MM.1S (cell line): ENCODE results near the gene MYO1F.

Experiments used
- DNase-seq: peaks from one replicate; pipeline ENCODE4 v3.0.0-alpha.2; 2015
- H2AFZ ChIP-seq: fragments of 300-600 bp; sonication (generic); 2 replicates; pipeline ENCODE4 v1.6.0; 2016; ENCODE audit warnings: antibody characterized with exemption, low read length
- H3F3A ChIP-seq: fragments of 300-600 bp; sonication (generic); 2 replicates; pipeline ENCODE4 v1.6.1; 2016; ENCODE audit warnings: mild to moderate bottlenecking, antibody characterized with exemption, low read length, moderate library complexity, mixed read lengths; ENCODE audit not compliant: insufficient read depth
- H3K27ac ChIP-seq: fragments of 300-600 bp; sonication (generic); 2 replicates; pipeline ENCODE4 v1.5.1; 2016; ENCODE audit warnings: mild to moderate bottlenecking, low read length
- H3K27me3 ChIP-seq: fragments of 300-600 bp; sonication (generic); replicated peaks from 2 replicates; pipeline ENCODE4 v1.6.0; 2016; ENCODE audit warnings: low read length; ENCODE audit not compliant: insufficient read depth
- H3K36me3 ChIP-seq: fragments of 300-600 bp; sonication (generic); replicated peaks from 2 replicates; pipeline ENCODE4 v1.6.1; 2016; ENCODE audit warnings: mild to moderate bottlenecking, low read length, mixed read lengths; ENCODE audit not compliant: insufficient read depth
- H3K4me1 ChIP-seq: fragments of 300-600 bp; sonication (generic); 2 replicates; pipeline ENCODE4 v1.6.1; 2016; ENCODE audit warnings: low read length, mixed read lengths
- H3K4me2 ChIP-seq: fragments of 300-600 bp; sonication (generic); 2 replicates; pipeline ENCODE4 v1.6.0; 2016; ENCODE audit warnings: low read depth, low read length
- H3K4me3 ChIP-seq: fragments of 300-600 bp; sonication (generic); 2 replicates; pipeline ENCODE4 v1.5.1; 2016; ENCODE audit warnings: low read length, mixed read lengths
- H3K79me2 ChIP-seq: fragments of 300-600 bp; sonication (generic); 2 replicates; pipeline ENCODE4 v1.6.1; 2016; ENCODE audit warnings: mixed run types, low read length, mixed read lengths
- H3K9ac ChIP-seq: fragments of 300-600 bp; sonication (generic); 2 replicates; pipeline ENCODE4 v1.6.1; 2016; ENCODE audit warnings: low read length, mixed read lengths
- H3K9me2 ChIP-seq: fragments of 300-600 bp; sonication (generic); replicated peaks from 2 replicates; pipeline ENCODE4 v1.6.1; 2016; ENCODE audit warnings: mild to moderate bottlenecking, low read length, mixed read lengths; ENCODE audit not compliant: insufficient read depth
- H3K9me3 ChIP-seq: fragments of 300-600 bp; sonication (generic); replicated peaks from 2 replicates; pipeline ENCODE4 v1.6.1; 2016; ENCODE audit warnings: mild to moderate bottlenecking, low read length, mixed read lengths; ENCODE audit not compliant: insufficient read depth
- H4K20me1 ChIP-seq: fragments of 300-600 bp; sonication (generic); 2 replicates; pipeline ENCODE4 v1.6.1; 2016; ENCODE audit warnings: mild to moderate bottlenecking, low read length, moderate library complexity, mixed read lengths; ENCODE audit not compliant: insufficient read depth
- EZH2 ChIP-seq: fragments of 300-600 bp; sonication (generic); optimal IDR thresholded peaks from 2 replicates; pipeline ENCODE3; 2017; ENCODE audit warnings: low read depth, mild to moderate bottlenecking, antibody characterized with exemption, low read length, mixed read lengths
- EZH2phosphoT487 ChIP-seq: fragments of 300-600 bp; sonication (generic); IDR thresholded peaks from 2 replicates; pipeline ENCODE4 v1.6.1; 2018; ENCODE audit warnings: antibody characterized with exemption, low read length
- TF ChIP-seq, protein P1 (sequence below): fragments of 300-600 bp; sonication (generic); IDR thresholded peaks from 2 replicates; pipeline ENCODE4 v1.5.1; 2016; ENCODE audit warnings: antibody characterized with exemption, low read length, mixed read lengths

The MYO1F gene

DNA sequence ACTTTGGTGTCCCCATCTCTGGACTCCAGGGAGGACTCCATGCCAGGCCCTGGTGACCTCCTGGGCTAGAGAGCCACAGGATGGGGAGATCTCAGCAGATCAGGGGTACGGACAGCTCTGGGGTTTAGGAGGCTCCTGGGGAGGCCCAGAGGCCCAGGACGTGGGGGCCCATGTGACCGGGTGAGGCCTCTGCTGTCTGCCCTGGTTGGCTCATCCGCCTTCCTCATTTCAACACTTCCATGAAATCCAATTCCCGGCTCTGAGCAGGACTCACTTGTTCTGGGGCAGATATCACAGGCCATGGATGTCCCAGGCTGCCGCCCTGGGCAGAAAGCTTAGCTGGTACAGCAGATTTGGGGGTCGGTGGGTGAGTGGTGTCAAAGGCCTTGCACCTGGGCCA, 73.7 kb downstream of the MYO1F start:
- Histone ChIP-seq H3F3A (no peaks in the 10 kb centered on the region), H3K4me2 (no peak overlapping the region), H3K79me2 (no peaks in the 10 kb centered on the region), H3K27ac (no peak overlapping the region), H3K9ac (no peak overlapping the region), H3K9me2 (no peaks in the 10 kb centered on the region), H3K9me3 (no peaks in the 10 kb centered on the region), H2AFZ (no peak overlapping the region), H4K20me1 (no peaks in the 10 kb centered on the region), H3K4me3 (no peak overlapping the region), H3K36me3 (no peaks in the 10 kb centered on the region), H3K27me3 (peaks cover 36% of the 10 kb centered on the region), H3K4me1 (no peaks in the 10 kb centered on the region)
- DNase-seq, result no peak
- TF ChIP-seq, protein P1, sequence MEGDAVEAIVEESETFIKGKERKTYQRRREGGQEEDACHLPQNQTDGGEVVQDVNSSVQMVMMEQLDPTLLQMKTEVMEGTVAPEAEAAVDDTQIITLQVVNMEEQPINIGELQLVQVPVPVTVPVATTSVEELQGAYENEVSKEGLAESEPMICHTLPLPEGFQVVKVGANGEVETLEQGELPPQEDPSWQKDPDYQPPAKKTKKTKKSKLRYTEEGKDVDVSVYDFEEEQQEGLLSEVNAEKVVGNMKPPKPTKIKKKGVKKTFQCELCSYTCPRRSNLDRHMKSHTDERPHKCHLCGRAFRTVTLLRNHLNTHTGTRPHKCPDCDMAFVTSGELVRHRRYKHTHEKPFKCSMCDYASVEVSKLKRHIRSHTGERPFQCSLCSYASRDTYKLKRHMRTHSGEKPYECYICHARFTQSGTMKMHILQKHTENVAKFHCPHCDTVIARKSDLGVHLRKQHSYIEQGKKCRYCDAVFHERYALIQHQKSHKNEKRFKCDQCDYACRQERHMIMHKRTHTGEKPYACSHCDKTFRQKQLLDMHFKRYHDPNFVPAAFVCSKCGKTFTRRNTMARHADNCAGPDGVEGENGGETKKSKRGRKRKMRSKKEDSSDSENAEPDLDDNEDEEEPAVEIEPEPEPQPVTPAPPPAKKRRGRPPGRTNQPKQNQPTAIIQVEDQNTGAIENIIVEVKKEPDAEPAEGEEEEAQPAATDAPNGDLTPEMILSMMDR, result no peak
- TF ChIP-seq EZH2phosphoT487 (no peak), EZH2 (no peak)

DNA sequence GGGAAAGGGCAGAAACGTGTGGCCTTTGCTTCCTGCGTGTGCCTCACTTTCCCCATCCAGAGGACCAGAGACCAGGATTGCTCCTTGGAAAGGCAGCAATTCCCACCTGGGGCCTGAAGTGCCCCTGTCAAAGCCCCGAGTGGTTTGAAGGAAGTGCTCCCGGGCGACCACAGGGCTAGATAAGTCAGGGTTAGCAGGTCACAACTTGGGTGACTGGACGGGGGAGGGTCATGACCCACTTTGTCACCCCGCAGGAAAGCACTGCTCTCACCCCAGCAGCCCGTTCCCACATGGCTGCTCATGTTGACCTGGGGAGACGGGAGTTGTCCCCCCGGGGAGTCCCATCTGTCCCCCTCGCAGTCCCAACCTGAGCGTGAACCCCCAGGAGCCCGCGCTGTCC, 75.3 kb downstream of the MYO1F start:
- Histone ChIP-seq H3K9ac (no peak overlapping the region), H3K4me3 (no peak overlapping the region), H3K4me2 (no peak overlapping the region), H4K20me1 (no peaks in the 10 kb centered on the region), H3K4me1 (no peaks in the 10 kb centered on the region), H3K27ac (no peak overlapping the region), H3K9me2 (no peaks in the 10 kb centered on the region), H3K79me2 (no peaks in the 10 kb centered on the region), H3K9me3 (no peaks in the 10 kb centered on the region), H2AFZ (no peak overlapping the region), H3K36me3 (no peaks in the 10 kb centered on the region), H3F3A (no peaks in the 10 kb centered on the region), H3K27me3 (peaks cover 45% of the 10 kb centered on the region)
- DNase-seq, result no peak
- TF ChIP-seq, protein P1, result no peak
- no peak for TF ChIP-seq EZH2phosphoT487

DNA sequence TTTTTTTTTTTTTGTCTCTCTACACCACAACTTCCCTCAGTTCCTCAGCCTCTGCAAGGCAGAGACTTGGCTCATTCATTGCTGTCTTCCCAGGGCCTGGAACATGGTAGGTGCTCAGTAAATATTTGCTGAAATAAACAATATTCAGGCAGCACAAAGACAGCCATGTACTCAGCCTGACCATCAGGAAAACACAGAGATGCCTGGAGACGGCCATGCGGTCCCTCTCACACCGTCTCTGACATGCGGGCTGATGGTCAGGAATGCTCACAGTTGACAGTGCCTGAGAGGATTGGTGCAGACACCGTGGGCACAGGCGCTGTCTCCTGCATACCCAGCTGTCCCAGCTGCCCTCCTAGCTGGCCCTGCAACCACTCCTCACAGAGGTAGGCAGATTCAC, 75.7 kb downstream of the MYO1F start:
- no peak for DNase-seq
- Histone ChIP-seq H3K4me1 (no peaks in the 10 kb centered on the region), H2AFZ (no peak overlapping the region), H3K9me2 (no peaks in the 10 kb centered on the region), H3K27me3 (peaks cover 45% of the 10 kb centered on the region), H3K9ac (no peak overlapping the region), H3K79me2 (no peaks in the 10 kb centered on the region), H3K36me3 (no peaks in the 10 kb centered on the region), H3K4me3 (no peak overlapping the region), H4K20me1 (no peaks in the 10 kb centered on the region), H3F3A (no peaks in the 10 kb centered on the region), H3K4me2 (no peak overlapping the region), H3K9me3 (no peaks in the 10 kb centered on the region), H3K27ac (no peak overlapping the region)
- no peak for TF ChIP-seq EZH2
- no peak for TF ChIP-seq EZH2phosphoT487
- TF ChIP-seq, protein P1, result no peak

DNA sequence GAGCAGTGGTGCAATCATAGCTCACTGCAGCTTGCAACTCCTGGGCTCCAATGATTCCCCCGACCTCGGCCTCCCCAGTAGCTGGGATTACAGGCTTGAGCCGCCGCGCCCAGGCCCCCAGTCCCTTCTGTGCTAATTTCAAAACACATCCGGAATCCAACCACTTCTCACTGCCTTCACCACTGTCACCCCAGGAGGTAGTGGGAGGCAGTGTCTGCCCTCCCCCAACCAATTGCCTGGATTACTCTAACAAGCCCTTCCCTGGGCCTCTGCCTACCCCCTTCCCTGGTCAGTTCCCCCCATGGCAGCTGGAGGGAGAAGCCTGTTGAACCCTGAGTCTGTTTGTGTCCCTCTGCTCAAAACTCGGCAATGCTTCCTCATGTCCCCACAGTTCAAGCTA, 77.1 kb downstream of the MYO1F start:
- Histone ChIP-seq H3K27ac (no peak overlapping the region), H3K4me3 (no peak overlapping the region), H3K79me2 (no peaks in the 10 kb centered on the region), H3K36me3 (no peaks in the 10 kb centered on the region), H3K4me1 (no peaks in the 10 kb centered on the region), H4K20me1 (no peaks in the 10 kb centered on the region), H3K9ac (no peak overlapping the region), H3K9me3 (no peaks in the 10 kb centered on the region), H3K9me2 (no peaks in the 10 kb centered on the region), H2AFZ (no peak overlapping the region), H3K4me2 (no peak overlapping the region), H3K27me3 (peaks cover 45% of the 10 kb centered on the region), H3F3A (no peaks in the 10 kb centered on the region)
- no peak for DNase-seq
- TF ChIP-seq EZH2phosphoT487, result no peak
- TF ChIP-seq, protein P1, result no peak
- TF ChIP-seq EZH2, result no peak
